PFSK-1 (cell line): Measurements from ENCODE around the gene RBM20.

ENCODE experiments used
- FOXP2 ChIP-seq: optimal IDR thresholded peaks from 2 replicates; pipeline ENCODE3; 2011; ENCODE audit warnings: borderline replicate concordance, control low read depth, inconsistent platforms; ENCODE audit not compliant: insufficient read depth; ENCODE audit errors: extremely low read length, extremely low read depth
- POLR2AphosphoS5 ChIP-seq: IDR thresholded peaks from 2 replicates; pipeline ENCODE4 v1.6.1; 2012; ENCODE audit warnings: low read depth, mild to moderate bottlenecking, control low read depth, low read length, moderate library complexity
- SIN3A ChIP-seq: IDR thresholded peaks from 2 replicates; pipeline ENCODE4 v1.6.1; 2012; ENCODE audit warnings: mild to moderate bottlenecking, low read length, moderate library complexity, borderline replicate concordance; ENCODE audit not compliant: insufficient read depth
- TAF1 ChIP-seq: IDR thresholded peaks from 2 replicates; pipeline ENCODE4 v1.6.1; 2012; ENCODE audit warnings: low read length, control low read depth, borderline replicate concordance; ENCODE audit not compliant: insufficient read depth
- TF ChIP-seq, protein P1 (sequence below), 2 experiments: IDR thresholded peaks; 2 replicates each; pipeline versions ENCODE4 v1.6.1 to v1.8.0; 2011 to 2012; ENCODE audit warnings: low read depth in 2 of 2, low read length in 2 of 2, control low read depth in 1 of 2, inconsistent platforms in 1 of 2, mild to moderate bottlenecking in 1 of 2, moderate library complexity in 1 of 2; ENCODE audit not compliant: insufficient read depth in 1 of 2

Gene RBM20

DNA sequence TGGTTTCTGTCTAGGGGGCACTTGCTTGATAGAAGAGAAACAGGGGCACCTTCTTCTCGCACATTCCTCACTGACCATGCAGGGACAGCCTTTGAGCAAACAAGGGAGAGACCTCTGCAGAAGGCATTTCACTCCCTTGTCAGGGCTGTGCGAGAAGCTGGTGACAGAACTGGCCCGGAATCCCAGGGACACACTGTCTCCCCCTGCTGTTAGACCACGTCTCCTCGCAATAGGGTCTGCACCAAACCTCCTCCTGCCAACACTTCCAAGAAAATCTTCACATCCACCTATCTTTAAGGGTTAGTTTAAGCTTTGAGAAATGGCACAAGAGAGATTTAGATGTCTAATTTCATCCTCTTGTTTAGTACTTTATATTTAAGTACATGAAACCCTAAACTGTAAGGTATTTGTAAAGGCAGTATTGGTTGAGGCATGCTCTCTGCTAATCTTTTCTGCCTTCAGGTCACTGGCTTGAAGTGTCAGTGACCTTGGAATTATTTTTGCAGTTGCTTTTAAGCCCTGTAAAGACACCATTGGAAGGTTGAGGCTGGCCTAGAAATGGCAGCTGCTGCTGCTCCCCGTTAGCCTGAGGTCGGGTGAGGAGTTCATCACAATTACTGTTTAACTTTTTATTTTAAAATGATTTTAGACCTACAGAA is 37.0 kb downstream of the RBM20 start:
- TF ChIP-seq FOXP2 (no peak), TAF1 (no peak), SIN3A (no peak), POLR2AphosphoS5 (no peak)
- TF ChIP-seq, protein P1, sequence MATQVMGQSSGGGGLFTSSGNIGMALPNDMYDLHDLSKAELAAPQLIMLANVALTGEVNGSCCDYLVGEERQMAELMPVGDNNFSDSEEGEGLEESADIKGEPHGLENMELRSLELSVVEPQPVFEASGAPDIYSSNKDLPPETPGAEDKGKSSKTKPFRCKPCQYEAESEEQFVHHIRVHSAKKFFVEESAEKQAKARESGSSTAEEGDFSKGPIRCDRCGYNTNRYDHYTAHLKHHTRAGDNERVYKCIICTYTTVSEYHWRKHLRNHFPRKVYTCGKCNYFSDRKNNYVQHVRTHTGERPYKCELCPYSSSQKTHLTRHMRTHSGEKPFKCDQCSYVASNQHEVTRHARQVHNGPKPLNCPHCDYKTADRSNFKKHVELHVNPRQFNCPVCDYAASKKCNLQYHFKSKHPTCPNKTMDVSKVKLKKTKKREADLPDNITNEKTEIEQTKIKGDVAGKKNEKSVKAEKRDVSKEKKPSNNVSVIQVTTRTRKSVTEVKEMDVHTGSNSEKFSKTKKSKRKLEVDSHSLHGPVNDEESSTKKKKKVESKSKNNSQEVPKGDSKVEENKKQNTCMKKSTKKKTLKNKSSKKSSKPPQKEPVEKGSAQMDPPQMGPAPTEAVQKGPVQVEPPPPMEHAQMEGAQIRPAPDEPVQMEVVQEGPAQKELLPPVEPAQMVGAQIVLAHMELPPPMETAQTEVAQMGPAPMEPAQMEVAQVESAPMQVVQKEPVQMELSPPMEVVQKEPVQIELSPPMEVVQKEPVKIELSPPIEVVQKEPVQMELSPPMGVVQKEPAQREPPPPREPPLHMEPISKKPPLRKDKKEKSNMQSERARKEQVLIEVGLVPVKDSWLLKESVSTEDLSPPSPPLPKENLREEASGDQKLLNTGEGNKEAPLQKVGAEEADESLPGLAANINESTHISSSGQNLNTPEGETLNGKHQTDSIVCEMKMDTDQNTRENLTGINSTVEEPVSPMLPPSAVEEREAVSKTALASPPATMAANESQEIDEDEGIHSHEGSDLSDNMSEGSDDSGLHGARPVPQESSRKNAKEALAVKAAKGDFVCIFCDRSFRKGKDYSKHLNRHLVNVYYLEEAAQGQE (IDR thresholded peaks at IDR 0.05; ENCODE audit: insufficient read depth in 1 of 2, low read depth in 2 of 2, low read length in 2 of 2) = no peak

DNA sequence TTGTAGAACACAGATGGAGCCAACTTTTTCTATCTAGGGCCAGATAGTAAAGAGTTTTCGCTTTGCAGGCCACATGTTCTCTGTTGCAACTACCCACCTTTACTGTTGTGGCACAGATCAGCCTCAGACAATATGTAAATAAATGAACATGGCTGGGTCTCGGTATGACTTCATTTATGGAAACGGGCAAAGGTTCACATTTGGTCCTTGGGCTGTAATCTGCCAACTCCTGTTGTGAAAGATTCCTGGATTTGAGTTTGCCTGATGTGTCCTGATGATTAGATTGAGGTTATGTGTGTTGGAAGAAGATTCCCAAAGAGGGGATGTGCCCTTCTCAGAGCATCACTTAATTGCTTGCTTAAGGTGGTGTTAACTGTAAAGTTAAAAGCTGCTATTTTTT is 38.2 kb downstream of the RBM20 start:
- TF ChIP-seq POLR2AphosphoS5 (no peak), FOXP2 (no peak), SIN3A (no peak), TAF1 (no peak)
- TF ChIP-seq, protein P1 (IDR thresholded peaks at IDR 0.05; ENCODE audit: insufficient read depth in 1 of 2, low read depth in 2 of 2, low read length in 2 of 2) = no peak

DNA sequence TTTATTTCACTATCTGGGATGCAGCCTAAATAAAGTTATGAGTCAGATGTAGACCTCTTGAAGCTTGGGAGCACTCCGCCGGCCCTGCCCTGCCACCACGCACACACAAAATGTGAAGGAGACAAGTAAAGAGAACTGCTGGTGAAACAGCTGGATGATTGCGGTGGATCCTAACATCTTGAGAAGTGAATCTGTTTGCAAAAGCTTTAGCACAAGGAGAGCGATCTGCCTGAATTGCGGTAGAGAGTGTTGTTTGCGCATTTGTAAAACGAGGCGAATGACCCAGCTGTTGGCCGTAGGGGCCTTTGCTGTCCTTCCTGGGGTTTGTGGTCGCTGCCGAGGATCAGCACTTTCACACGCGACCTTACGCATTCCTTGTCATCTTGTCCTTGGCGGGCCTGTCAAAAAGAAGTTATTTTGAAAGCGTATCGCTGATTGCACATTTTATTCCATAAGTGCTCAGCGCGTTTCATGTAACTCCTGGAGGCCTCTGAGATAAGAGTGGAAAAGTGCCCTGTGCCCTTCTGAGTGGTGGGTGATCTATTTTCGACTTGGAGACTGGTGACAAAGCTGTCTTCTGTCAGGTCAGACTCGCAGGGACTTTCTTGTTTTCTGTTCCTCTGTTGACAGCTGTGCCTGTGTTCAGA is 40.8 kb downstream of the RBM20 start:
- no peak for TF ChIP-seq SIN3A
- TF ChIP-seq FOXP2 = no peak
- TF ChIP-seq, protein P1 (IDR thresholded peaks at IDR 0.05; ENCODE audit: insufficient read depth in 1 of 2, low read depth in 2 of 2, low read length in 2 of 2) = no peak
- TF ChIP-seq TAF1 = no peak
- TF ChIP-seq POLR2AphosphoS5 = no peak

DNA sequence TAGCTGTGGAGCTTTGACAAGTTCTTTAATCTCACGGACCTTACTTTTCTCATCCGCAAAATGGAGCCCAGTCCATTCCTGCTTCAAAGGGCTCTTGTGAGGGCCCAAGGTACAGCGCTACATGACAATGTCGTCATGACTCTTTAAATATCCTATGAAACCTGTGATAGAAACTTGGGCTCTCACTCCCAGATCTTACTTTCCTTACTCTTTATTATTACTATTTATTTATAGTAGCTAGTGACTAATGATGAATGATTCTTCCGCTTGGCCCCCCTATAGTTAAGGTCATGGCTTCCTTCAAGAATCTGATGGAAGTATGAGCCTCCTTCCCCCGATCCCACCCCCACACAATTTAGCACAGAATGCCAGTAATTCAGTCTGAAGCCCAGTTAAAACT is 41.9 kb downstream of the RBM20 start:
- TF ChIP-seq, protein P1 (IDR thresholded peaks at IDR 0.05; ENCODE audit: insufficient read depth in 1 of 2, low read depth in 2 of 2, low read length in 2 of 2) = no peak
- no peak for TF ChIP-seq SIN3A
- TF ChIP-seq FOXP2 = no peak
- no peak for TF ChIP-seq POLR2AphosphoS5
- TF ChIP-seq TAF1 = no peak
